Activated T-cell treated with anti-CD3 and anti-CD28 coated beads for 1 hour (primary cell): Measurements from ENCODE around the gene PLEKHA4.
"Not testable (repeated sequence)": the region's sequence is repeated elsewhere in the genome, so short reads cannot be mapped to it uniquely, and the experiment has no call there.

Experiments
- DNase-seq: peaks from one replicate; pipeline ENCODE4 v3.0.0-alpha.2; 2020; ENCODE audit warnings: low read depth

Gene PLEKHA4, protein sequence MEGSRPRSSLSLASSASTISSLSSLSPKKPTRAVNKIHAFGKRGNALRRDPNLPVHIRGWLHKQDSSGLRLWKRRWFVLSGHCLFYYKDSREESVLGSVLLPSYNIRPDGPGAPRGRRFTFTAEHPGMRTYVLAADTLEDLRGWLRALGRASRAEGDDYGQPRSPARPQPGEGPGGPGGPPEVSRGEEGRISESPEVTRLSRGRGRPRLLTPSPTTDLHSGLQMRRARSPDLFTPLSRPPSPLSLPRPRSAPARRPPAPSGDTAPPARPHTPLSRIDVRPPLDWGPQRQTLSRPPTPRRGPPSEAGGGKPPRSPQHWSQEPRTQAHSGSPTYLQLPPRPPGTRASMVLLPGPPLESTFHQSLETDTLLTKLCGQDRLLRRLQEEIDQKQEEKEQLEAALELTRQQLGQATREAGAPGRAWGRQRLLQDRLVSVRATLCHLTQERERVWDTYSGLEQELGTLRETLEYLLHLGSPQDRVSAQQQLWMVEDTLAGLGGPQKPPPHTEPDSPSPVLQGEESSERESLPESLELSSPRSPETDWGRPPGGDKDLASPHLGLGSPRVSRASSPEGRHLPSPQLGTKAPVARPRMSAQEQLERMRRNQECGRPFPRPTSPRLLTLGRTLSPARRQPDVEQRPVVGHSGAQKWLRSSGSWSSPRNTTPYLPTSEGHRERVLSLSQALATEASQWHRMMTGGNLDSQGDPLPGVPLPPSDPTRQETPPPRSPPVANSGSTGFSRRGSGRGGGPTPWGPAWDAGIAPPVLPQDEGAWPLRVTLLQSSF

DNA sequence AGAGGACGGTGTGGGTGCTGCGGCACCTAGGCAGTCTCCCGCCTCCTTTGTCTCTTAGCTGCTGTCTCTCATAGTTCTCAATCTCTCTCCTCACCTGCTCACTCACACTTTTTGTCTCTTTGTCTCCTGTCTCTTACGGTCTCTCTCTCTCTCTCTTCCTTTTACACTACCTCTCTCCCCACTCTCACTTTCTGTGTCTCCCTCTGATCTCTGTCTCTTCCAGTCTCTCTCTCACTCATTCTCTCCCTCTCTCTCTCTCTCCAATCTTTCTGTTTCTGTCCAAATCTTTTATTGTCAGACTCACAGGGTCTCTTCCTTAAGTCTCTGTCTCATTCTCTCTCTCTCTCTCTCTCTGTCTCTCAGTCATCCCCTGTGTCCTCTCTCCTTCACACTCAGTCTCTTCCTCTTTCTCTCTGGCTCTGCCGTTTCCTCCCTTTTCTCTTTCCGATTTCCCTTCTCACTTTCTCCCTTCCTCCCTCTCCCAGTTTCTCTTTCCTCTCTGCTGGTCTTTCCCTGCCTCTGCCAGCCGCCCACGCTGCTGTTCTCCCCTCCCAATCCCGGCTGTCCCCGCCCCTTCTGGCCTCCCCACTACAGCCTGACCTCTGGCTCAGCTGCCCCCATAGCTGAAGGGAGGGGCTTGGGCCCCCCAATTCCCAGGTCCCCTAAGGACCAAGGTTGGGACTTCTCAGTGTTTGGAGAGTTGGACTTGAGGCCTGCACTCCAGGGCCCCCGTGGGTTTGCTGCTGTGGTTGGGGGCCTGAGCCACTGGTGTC, at the start of gene PLEKHA4:
Gene PLEKHA4 (minus strand): TSS at position 504 of the 773 bp plus-strand sequence. CDS start 997 bp downstream, outside the sequence.
- no peak for DNase-seq

DNA sequence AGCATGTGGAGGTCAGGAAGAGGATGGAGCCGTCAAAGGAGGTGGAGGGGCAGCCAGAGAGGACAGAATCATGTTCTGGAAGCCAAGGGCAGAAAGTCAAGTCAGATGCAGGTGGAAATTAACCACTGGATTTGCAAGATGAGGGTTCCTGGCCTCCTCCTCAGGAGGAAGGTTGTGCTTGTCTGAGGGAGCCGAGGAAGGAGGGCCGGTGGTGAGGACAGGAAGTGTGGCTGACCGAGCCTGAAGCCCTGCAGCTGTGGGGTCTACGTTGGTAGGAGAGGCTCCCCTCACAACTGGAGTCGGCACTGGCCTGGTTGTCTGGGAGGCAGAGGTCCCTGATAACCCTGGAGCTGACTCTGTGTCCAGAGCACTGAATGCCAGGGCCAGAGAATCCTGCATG, 49.7 kb upstream of the PLEKHA4 start:
- DNase-seq, result no peak

DNA sequence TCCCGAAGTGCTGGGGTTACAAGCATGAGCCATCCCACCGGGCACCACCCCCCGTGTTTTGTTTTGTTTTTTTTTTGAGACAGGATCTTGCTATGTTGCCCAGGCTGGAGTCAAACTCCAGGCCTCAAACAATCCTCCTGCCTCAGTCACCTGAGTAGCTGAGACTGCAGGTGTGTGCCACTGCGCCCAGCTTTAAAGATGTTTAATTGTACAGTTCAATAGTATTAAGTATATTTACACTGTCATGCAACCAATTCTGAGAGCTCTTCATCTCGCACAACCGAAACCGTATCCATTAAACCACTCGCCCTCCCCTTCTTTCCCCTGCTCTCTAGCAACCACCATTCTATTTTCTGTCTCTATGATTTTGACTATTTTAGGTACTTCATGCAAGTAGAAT, 47.3 kb upstream of the PLEKHA4 start:
- DNase-seq, result no peak

DNA sequence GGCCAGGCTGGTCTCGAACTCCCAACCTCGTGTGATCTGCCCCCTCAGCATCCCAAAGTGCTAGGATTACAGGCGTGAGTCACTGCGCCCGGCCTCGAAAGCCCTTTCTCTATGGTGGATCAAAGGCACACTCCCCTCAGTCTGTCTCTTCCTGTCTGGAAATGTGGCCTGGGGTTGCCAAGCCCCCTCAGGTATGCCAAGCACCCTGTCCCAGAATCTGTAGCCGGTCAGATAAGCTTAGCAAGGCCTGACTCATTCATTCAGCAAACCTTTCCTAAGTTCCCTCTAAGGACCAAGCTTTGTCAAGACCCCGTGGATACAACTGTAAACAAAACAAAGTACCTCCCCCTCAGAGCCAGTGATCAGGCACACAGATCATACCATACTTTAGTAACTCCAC, 45.8 kb upstream of the PLEKHA4 start:
- no peak for DNase-seq

DNA sequence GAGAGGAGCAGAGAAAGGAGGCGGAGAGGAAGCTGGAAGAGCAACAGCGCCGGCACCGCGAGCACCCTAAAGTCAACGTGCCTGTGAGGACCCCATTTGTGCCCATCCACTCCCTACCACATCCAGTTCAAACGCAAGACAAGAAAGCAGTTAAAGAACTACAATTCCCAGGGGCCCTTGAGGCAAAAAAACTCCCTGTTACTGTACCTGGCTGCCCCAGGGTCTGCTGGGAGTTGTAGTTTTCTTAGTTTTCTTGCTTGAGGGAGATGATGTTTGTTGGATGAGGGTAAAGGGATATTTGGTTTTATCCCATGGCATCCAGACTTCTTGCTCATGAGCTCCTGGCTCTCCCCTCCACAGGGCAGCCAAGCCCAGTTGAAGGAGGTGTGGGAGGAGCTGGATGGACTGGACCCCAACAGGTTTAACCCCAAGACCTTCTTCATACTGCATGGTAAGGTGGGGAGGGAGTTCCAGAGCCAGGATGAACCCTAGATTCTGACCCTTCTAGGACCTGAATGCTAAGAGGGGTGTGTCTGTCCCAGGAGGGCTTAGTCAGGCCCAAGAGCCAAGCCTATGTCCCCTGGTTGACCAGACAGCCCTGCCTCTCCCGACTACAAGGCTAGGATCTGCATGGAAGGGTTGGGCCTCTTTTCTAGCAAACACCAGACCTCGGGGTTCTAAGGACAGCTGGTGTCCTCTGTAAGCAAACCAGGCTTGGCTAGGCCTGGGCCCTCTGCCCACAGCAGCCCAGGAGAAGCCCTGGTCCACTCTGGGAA, 44.9 kb upstream of the PLEKHA4 start:
- no peak for DNase-seq

DNA sequence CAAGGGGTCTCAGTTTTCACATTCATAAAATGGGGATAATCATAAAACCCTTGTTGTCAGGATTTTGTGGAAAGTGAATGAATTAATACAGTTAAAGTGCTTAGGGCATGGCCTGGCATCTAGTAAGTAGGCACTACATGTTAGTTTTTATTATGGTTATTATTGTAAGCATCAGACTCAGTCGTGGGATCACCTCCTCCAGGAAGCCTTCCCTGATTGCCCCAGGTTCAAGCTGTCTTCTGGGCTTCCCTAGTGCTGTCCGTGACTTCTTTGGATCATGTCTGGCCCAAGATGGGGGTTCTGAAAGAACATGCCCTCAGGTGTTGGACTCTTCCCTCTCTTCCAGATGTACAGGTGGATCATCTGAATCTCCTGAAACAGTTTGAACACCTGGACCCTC, 42.4 kb upstream of the PLEKHA4 start:
- no peak for DNase-seq

DNA sequence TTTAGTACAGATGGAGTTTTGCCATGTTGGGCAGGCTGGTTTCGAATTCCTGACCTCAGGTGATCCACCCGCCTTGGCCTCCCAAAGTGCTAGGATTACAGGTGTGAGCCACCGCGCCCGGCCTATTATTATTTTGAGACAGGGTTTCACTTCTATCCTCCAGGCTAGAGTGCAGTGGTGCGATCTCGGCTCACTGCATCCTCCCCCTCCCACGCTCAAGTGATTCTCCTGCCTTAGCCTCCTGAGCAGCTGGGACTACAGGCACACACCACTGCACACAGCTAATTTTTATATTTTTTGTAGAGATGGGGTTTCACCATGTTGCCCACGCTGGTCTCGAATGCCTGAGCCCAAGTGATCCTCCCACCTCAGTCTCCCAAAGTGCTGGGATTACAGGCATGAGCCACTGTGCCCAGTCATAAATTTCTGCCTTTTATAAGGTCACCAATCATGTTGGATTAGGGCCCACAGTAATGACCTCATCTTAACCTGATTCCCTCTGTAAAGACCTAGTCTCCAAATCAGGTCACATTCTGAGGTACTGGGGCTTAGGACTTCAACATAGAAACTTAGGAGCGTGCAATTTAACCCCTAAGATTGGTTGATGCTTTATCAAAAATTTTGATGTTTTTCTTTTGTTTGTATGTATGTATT, 41.1 kb upstream of the PLEKHA4 start:
- DNase-seq, result not testable (repeated sequence)

DNA sequence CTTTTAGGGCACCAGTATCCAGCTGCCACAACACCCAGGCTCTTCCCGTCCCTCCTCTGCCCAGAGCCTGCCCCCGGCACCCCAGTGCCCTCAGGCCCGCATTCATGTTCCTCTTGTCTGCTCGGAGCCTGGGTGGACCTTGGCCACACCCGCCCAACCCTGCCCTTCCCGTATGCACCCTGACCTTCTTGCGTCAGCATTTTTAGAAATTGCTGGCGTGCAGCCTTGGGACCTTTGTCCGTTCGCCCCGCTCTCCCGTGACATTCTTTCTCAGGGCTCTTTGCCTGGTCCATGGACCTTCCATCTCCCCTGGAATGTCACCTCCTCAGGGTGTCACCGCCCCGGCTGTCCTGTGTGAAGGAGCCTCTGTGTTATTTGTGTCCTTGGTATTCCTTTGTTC, 39.3 kb upstream of the PLEKHA4 start:
- DNase-seq, result no peak

DNA sequence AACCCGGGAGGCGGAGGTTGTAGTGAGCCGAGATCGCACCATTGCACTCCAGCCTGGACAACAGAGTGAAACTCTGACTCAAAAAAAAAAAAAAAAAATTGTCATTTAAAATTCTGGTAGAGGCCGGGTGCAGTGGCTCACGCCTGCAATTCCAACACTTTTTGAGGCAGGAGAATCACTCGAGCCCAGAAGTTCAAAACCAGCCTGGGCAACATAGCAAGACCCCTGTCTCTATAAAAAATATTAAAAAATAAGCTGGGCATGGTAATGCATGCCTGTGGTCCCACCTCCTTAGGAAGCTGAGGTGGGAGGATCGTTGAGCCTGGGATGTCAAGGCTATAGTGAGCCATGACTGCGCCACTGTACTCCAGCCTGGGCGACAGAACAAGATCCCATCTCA, 37.9 kb upstream of the PLEKHA4 start:
- DNase-seq, result no peak

DNA sequence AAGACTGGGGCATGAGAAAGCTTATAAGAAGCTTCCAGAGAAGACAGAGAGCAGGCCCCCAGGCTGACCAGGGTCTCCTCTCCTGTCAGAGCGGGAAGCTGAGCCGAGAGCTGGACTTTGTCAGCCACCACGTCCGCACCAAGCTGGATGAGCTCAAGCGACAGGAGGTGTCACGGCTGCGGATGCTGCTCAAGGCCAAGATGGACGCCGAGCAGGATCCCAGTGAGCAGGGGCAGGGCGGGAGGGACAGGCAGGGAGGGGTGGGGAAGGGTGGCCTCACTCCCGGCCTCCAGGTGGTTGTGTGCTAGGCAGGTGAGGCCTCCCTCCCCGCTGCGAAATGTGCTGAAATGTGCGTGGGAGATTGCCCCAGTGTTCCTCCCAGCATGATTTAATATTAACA, 37.2 kb upstream of the PLEKHA4 start:
- DNase-seq, result no peak

DNA sequence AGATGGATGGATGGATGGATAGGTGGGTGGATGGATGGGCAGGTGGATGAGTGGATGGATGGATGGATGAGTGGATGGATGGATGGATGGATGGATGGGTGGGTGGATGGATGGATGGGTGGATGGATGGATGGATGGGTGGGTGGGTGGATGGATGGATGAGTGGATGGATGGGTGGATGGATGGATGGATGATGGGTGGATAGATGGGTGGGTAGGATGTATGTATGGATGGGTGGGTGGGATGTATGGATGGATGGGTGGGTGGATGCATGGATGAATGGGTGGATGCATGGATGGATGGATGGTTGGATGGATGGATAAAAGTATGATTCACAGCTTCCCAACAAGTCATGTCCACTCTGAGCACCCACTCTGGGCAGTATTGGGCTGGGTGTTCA, 35.4 kb upstream of the PLEKHA4 start:
- not testable (repeated sequence) for DNase-seq

DNA sequence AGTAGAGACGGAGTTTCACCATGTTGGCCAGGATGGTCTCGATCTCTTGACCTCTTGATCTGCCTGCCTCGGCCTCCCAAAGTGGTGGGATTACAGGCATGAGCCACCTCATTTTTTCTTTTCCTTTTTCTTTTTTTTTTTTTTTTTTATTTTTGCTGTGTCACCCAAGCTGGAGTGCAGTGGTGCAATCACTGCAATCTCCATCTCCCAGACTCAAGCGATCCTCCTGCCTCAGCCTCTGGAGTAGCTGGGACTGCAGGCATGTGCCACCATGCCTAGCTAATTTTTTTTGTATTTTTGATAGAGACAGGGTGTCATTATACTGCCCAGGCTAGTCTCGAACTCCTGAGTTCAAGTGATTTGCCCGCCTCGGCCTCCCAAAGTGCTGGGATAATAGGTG, 33.9 kb upstream of the PLEKHA4 start:
- DNase-seq, result not testable (repeated sequence)

DNA sequence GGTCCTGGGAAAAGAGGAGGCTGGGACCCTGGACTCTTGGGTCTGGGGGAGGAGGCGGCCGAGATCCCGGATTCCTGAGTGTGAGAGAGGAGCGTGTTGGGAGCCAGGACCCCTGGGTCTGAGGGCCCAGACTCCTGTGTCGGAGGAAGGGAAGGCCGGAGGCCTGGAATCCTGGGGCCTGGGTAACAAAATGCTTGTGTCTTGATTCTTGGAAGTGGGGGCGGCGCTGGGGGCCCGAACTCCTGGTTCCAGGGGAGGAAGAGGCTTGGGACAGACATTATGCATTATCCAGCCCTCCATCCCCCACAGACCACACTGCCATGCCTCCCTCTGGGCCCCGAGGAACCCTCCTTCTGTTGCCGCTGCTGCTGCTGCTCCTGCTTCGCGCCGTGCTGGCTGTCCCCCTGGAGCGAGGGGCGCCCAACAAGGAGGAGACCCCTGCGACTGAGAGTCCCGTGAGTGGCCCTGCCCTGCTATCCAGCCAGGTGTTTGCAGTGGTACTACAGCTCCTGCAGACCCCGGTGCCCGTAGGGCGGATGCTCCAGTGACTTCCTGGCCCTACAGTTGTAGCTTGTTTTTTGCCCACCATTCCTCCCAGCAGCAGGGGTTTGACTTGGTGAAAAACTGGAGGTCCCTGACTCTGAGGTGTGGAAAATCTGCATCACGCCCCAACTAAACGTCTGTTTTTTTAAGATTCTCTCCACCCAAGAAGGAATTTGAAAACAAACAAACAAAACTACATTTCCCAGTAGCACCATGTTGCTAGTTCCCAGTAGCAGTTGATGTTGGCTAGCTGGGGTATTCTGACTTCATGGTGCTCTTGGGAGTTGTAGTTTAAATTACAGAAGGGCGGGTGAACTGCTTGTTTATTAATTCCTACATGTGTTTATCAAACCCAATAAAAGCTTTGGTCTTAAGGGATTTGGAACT, 32.3 kb upstream of the PLEKHA4 start:
- no peak for DNase-seq

DNA sequence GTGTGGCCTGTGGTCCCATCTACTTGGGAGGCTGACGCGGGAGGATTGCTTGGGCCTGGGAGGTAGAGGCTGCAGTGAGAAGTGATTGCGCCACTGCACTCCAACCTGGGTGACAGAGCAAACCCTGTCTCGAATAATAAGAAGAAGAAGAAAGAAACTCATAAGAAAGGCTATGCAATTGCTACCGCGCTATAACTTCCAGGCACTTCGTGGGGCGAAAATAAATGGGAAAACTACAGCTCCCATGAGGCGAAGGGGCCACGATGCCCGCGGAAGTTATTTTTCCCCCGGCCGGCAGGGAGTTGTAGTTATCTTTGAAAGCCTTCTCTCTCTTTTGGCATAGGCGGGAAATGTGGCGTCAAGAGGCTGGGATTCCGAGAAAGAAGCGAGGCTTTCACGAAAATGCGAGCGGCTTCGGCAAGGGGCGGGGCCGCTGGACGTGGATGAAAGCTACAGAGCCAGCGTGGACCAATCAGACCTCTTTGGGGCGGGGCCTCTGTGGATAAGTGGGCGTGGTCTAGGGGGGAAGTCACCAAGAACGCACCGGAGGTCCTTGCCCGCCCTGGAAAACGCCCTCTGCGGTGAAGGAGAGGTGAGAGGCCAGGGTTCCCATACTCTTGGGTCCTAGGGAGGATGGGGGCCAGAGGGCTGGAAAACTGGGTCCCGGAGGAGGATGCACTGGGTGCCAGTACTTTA, 31.5 kb upstream of the PLEKHA4 start, which contains the start of gene NUCB1:
Gene NUCB1 (plus strand): TSS at position 532 of the 696 bp plus-strand sequence. CDS start 485 bp downstream, outside the sequence.
- DNase-seq, result peak; percentile 98

DNA sequence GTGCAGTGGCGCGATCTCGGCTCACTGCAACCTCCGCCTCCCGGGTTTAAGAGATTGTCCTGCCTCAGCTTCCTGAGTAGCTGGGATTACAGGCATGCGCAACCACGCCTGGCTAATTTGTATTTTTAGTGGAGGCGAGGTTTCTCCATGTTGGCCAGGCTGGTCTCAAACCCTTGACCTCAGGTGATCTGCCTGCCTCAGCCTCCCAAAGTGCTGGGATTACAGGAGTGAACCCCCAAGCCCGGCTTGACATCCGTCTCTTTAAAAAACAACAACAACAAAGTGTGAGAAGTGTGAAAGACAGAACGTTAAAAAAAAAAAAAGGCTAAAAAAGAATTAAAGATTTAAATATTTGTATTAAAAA, 31.0 kb upstream of the PLEKHA4 start:
- DNase-seq, result not testable (repeated sequence)

DNA sequence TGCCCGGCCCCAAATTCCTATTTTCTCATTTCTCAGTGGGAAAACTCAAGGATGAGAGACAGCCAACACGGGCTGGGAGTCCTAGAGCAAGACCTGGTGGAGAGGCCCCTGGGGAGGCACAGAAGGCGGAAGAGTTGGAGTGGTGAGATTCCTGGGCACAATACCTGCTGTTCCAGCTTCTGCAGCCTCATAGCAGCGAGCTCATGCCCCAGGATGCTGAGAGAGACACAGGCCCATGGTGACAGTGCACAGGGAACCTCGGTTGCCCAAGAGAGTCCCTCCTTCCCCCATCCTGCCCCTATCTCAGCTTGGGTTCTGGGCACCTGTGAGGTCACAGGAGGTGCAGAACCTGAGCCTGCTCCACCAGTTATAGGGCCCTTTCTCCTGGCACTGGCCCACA, 28.8 kb upstream of the PLEKHA4 start:
- no peak for DNase-seq

DNA sequence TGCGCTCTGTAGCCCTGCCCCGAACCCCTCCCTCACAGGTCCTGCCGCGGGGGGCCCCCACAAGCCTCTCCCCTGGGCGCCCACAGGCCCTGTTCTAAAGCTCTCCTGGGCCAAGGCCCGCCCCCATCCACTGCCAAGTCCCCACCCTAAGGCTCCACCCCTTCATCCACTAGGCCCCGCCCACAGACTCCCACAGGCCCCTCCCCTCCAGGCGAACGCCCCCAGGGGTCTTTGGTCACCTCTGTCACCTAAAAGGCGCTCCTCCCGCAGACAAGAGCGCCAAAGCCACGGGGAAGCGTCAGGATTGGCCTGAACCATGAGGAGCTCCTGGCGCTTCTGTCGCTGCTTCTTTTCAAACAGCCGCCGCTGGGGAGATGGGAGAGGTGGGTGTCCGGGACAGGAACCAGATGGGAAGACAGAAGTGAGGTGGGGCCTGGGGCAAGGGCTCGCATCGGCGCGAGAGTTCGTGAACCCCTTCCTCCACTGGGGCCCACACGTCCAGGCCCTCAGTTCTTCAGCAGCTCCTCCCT, 27.8 kb upstream of the PLEKHA4 start:
- DNase-seq, result no peak

DNA sequence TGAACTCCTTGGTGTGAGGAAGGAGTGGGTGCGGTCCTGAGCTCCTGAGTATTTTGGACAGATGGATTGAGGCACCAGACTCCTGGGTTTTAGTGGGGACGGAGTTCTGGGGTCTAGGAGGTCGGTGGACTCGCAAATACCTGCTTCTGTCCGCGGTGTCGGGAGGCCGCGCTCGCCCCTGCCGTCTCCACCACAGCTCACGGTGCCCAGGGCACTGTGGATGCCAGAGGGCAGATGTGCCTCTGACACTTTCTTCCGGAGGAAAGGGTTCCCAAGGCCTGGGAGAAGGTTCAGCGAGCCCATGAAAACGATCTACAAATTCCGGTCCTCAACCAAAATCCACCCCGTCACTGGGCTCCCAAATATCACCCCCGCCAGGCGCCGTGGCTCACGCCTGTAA, 26.8 kb upstream of the PLEKHA4 start:
- DNase-seq, result no peak

DNA sequence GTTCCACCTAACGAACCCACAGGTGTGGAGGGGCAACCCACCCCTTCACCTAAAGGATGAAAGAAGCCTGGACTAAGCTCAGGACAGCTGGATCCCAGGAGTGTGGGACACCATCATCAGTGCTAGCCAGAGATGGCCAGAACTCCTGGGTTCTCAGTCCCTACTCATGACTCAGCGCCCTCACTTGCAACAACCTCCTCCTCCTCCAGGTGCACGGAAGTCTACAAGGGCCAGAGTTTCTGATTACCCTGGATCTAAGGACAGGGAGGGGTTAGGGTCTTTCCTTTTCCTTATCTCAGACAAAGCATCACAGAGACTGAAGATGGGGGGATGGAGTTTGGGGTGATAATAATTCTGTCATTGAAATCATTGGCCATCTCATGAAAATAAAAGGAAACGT, 22.1 kb upstream of the PLEKHA4 start:
- no peak for DNase-seq
